Measurements from ENCODE around the gene NOSIP. TPM values are rescaled to one million over a fixed set of nuclear protein-coding genes. Genes with fewer than 3 reads are reported as not detected.

Gene NOSIP
- polyA plus RNA-seq, 3 donors = 69.3 to 81.1 (median 79.5) TPM

- no peak for DNase-seq
These were observed 451 bp downstream of the NOSIP start for GRCh38 chr19:49579947-49580263.

DNA sequence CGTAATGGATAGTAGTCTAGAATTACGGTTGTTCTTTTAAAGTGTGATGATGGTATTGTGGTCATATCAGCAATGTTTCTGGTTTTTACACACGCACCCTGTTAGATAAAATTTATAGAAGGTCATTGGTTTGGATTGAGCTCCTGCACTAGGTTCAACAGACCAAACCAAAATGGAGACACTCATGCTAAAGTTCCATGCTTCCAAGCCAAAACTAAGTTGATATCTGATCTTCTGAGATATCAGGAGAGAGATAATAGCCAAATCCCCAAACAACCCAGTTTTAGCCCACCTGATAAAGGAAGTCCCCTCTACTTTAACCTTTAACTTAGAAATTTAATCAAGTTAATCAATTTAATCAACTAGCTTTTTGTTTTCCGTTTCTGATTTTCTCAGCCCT is 1.2 kb downstream of the NOSIP start:
- DNase-seq = no peak

- no peak for DNase-seq
These were observed 6.1 kb downstream of the NOSIP start for GRCh38 chr19:49574206-49574755.

DNA sequence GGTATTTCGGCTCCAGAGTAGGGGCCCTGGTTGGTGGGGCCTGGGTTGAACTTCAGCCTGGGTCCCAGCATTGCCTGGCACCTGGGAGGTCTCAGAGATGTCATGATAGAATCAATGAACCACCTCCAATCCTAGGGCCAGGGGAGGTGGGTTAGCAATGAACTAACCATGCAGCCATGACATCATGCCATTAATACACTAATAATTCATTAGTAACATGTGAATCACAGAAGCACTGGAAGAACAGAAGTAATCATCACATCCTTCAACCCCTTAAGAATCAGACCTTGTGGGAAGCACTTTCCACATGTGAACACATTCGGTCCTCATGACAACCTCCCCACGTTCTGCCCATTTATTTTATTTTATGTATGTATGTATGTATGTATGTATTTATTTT is 6.9 kb downstream of the NOSIP start:
- no peak for DNase-seq

DNA sequence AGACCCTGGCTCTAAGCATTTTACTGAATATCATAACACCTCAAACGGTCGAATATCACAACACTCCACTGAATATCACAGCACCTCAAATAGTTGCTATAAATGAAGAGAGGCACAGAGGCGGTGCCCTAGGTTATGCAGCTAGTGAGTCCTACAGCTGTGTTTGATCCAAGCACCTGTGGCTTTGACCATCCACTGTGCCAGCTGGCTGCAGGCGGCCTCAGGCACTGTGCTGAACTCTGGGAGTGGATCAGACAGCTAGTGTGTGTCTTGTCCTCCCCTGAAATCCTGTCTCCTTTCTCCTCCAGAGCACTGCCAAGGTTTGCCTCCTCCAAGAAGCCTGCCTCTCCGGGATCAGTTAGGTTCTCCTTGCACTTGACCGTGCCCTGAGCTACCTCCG is 7.3 kb downstream of the NOSIP start:
- DNase-seq = no peak

DNA sequence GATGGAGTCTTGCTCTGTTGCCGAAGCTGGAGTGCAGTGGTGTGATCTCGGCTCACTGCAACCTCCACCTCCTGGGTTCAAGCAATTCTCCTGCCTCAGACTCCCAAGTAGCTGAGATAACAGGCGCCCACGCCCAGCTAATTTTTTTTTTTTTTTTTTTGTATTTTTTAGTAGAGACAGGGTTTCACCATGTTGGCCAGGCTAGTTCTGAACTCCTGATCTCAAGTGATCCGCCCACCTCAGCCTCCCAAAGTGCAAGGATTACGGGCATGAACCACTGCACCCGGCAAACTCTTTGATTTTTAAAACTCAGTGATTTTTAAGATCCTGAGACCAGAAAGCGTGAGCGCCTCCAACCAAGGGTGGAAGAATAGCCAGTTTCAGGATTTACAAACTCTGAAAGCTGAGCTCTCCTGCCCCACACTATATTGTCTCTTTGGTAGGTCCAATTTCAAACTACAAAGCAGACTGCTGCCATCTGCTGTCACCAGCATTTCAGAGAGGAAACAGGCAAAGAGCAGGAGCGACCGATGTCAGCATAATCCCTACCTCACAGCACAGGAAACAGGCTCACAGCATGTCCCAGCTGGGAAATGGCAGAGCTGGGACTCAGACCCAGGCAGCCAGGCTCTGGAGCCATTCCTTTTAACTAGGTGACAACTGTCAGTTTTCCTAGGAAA is 9.2 kb downstream of the NOSIP start:
- DNase-seq = peak; percentile 60

DNA sequence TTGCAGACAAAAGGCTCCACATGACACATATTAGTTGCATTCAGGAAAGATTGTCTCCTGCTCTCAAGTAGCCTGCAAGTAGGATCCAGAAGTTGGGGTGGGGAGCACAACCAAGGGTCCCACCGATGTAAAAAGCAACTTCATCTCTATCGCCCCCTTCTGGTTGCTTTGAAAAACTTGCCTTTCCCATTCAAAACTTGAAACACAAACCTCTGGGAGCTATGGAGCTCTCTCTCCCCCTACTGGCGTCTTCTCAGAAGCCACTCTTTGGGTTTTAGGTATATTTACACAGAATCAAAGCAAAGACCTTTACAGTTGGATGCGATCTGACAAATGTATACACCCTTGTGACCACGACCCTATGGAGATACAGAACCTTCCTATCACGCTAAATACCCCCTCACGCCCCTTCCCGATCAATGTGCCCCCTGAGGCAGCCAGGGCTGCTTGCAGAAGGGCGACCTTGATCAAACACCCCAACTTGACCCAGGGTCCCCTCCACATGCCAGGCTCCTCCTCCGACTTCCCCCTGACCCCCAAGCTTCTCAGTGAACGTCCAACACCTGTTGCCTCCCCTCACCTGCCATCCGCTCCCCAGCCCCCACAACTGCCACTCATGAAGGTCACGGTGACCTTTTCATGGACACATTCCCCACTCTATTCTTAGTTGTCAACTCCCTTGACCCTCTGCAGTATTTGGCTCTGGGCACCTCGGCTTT is 10.1 kb downstream of the NOSIP start:
- peak; percentile 87 for DNase-seq

GRCh38 chr19:49567861-49568441 is 12.4 kb downstream of the NOSIP start:
- DNase-seq = no peak

- DNase-seq = no peak
These were observed 14.1 kb downstream of the NOSIP start for GRCh38 chr19:49566302-49566701.

DNA sequence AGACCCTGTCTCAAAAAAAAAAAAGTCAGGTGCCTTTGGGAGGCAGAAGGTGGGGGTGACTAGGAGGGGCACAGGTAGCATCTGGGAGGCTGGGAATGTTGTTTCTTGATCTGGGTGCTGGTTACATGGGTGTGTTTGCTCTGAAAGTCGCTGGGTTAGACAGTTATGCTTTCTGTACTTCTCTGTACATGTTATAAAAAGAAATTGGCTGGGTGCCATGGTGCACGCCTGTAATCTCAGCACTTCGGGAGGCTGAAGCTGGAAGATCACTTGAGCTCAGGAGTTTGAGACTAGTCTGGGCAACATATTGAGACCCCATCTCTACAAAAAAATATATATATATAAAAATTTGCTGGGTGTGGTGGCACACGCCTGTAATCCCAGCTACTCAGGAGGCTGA is 15.1 kb downstream of the NOSIP start:
- DNase-seq = no peak

DNA sequence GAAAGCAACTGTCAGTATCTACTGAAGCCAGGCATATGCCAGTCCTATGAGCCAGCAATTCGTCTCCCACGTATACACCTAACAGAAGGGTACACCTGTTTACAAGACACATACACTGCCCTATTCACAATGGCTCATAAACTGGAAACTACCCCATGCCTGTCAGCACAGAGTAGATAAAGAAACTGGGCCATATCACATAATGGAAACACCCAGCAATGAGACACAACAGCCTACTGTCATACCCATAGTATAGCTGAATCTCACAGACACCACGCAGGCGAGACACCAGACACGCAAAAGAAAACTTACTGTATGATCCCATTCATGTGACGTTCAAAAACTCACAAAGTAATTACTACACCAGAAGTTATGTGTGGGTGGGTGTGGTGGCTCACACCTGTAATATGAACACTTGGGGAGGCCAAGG is 15.7 kb downstream of the NOSIP start:
- no peak for DNase-seq

DNA sequence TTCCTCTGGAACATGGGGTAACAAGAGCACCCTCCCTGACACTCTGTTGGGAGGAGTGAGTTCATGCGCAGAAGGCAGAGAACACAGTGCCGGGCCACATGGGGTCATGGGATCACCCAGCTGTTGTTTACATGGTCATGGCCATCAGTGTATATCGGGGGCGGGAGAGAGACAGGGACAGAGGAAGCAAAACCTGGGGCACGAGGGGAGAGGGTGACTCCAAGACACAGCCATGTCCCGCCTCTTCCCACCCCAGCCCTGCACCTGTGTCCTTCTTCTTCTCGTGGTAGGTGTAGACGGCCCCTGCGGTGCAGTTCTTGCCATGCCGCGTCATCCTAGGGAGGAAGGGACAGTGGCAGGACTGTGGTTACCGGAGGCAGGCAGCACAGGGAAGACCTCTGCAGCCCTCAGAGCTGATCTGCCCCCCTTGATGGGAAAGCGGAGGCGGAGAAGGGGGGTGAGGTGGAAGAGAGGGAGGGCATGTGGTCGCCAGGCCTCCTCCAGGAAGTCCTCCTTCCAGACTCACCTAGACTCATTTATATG is 19.9 kb downstream of the NOSIP start:
- no peak for DNase-seq

- DNase-seq = no peak
These were observed 20.4 kb downstream of the NOSIP start for GRCh38 chr19:49559928-49560327.

DNA sequence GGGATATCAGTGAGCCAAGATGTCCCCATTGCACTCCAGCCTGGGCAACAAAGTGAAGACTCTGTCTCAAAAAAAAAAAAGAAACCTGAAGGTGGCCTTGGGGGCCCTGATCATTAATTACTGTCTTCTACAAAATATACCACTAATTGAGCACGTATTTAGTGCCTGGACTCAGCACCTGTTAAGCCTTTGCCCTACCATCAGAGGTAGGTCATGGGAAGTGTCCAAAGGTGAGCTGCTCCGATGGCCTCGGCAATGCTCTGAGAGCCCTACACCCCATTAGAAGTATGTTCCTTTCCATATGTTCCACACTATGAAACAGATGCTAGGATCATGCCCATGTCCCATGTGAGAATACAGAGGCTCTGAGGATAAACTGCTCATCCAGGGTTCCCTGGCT is 20.9 kb downstream of the NOSIP start:
- DNase-seq = no peak

GRCh38 chr19:49558591-49558990 is 21.8 kb downstream of the NOSIP start:
- DNase-seq = no peak

- DNase-seq = no peak
These were observed 22.6 kb downstream of the NOSIP start for GRCh38 chr19:49557641-49558325.

- DNase-seq = no peak
These were observed 23.7 kb downstream of the NOSIP start for GRCh38 chr19:49556412-49557398.

DNA sequence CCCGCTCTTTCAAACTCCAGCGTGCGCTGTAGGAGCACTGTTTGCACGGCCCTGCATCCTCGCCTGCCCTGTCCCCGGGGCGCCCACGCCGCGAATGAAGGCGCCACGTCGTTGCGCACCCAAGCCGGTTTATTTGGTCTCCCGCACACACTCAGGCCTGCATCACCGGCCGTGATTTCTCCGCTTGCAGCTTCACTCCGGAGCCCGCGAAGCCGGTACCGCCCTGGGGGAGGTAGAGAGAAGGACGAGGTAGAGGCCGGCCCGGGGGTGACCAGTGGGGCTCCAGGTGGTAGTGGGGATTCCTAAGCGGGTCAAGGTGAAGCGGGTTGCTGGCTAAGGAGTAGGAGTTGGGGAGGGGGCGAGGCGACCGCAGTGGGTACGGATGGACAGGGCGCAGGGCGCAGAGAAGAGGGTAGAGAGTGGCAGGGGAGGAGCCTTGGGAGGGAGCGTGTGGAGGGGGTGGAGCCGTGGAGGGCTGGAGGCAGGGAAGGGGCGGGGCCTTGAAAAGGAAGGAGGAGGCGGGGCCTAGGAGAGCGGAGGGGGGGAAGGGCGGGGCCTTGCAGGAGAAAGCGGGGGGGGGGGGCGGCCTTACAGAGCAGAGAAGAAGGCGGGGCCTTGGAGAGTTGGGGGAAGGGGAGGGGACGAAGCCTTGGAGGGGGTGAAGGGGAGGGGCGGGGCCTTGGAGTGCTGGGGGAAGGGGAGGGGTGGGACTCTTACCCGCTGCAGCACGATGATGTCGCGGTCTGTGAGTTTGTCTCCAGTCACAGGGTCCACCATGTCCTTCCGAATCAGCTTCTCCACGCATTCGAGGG is 24.6 kb downstream of the NOSIP start:
- DNase-seq = no peak

DNA sequence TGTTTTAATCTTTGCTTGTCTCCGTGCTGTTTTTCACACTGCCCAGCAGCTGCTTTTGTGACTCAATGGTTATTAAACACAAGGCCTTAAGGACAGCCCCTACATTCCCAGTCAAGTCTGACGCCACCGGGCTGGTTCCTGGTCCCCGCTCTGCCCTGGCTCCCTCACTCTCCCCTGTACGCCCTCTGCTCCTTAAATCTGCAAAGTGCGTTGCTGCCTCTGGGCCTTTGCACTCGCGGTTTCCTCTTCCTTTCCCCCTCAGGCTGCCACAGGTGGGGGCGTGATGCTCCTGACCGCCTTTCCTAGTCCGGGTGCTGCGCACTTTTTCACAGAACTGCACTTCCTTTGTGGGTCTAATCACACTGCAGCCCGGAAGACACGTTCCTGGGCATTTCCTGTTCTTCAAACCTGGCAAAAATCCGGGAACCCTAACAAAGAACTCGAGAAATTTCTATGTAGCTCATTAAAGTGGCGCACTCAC is 25.6 kb downstream of the NOSIP start:
- DNase-seq = no peak

Data from renal pelvis (tissue), 4 donors.